HL-60 (cell line): ENCODE results near the gene NPHP4.

Experiments
- DNase-seq, 2 experiments: peaks; one replicate each; pipeline ENCODE4 v3.0.0-alpha.2; 2010 to 2020; ENCODE audit warnings: low read depth in 1 of 2, low spot score in 1 of 2
- H3K27ac ChIP-seq: fragments of 250-450 bp; sonication (Bioruptor Pico); replicated peaks from 2 replicates; pipeline ENCODE4 v1.5.1; 2020; ENCODE audit warnings: mild to moderate bottlenecking, moderate library complexity
- H3K27me3 ChIP-seq: fragments of 250-450 bp; sonication (Bioruptor Pico); 2 replicates; pipeline ENCODE4 v1.5.1; 2021; ENCODE audit warnings: mild to moderate bottlenecking, moderate library complexity; ENCODE audit not compliant: insufficient read depth, poor library complexity, severe bottlenecking
- H3K4me3 ChIP-seq: replicated peaks from 2 replicates; pipeline ENCODE4 v1.5.1; 2011; ENCODE audit warnings: mild to moderate bottlenecking, control low read depth, low read length; ENCODE audit not compliant: insufficient read depth
- GABPA ChIP-seq: IDR thresholded peaks from 2 replicates; pipeline ENCODE4 v1.6.1; 2012; ENCODE audit warnings: low read depth
- POLR2AphosphoS5 ChIP-seq: IDR thresholded peaks from 2 replicates; pipeline ENCODE4 v1.6.1; 2012; ENCODE audit warnings: low read depth
- SPI1 ChIP-seq: IDR thresholded peaks from 2 replicates; pipeline ENCODE4 v1.6.1; 2012; ENCODE audit warnings: low read depth, mild to moderate bottlenecking, borderline replicate concordance
- TF ChIP-seq, protein P1 (sequence below): IDR thresholded peaks from 2 replicates; pipeline ENCODE4 v1.6.1; 2012; ENCODE audit warnings: low read depth; ENCODE audit not compliant: insufficient replicate concordance
- TF ChIP-seq, protein P2 (sequence below): IDR thresholded peaks from one replicate; pipeline ENCODE4 v1.5.1; 2011; ENCODE audit warnings: low read length, control low read depth, inconsistent platforms; ENCODE audit not compliant: insufficient read depth

Gene NPHP4

DNA sequence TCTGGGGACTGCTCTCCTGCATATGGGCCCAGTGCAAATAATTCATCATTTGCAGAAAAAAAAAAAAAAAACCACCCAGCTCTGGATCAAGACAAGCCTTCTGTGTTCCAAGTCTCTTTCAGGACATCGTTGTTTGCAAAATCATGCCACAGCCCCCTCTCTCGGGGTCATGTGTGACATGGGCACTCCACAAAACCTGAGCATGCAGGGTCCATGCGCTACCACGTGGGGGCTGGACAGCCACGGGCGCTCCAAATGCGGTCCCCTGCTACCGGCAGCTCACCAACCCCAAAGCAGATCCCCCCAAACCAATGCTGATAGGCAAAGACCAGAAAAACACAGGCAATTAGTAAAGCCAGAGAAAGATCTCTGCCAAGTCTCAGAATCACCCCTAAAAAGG is 17.6 kb downstream of the NPHP4 start:
- peak in 1 of 2 experiments; percentile 14 for DNase-seq
- H3K4me3 ChIP-seq = no peak overlapping the region
- TF ChIP-seq, protein P1, sequence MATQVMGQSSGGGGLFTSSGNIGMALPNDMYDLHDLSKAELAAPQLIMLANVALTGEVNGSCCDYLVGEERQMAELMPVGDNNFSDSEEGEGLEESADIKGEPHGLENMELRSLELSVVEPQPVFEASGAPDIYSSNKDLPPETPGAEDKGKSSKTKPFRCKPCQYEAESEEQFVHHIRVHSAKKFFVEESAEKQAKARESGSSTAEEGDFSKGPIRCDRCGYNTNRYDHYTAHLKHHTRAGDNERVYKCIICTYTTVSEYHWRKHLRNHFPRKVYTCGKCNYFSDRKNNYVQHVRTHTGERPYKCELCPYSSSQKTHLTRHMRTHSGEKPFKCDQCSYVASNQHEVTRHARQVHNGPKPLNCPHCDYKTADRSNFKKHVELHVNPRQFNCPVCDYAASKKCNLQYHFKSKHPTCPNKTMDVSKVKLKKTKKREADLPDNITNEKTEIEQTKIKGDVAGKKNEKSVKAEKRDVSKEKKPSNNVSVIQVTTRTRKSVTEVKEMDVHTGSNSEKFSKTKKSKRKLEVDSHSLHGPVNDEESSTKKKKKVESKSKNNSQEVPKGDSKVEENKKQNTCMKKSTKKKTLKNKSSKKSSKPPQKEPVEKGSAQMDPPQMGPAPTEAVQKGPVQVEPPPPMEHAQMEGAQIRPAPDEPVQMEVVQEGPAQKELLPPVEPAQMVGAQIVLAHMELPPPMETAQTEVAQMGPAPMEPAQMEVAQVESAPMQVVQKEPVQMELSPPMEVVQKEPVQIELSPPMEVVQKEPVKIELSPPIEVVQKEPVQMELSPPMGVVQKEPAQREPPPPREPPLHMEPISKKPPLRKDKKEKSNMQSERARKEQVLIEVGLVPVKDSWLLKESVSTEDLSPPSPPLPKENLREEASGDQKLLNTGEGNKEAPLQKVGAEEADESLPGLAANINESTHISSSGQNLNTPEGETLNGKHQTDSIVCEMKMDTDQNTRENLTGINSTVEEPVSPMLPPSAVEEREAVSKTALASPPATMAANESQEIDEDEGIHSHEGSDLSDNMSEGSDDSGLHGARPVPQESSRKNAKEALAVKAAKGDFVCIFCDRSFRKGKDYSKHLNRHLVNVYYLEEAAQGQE = peak; percentile 7
- TF ChIP-seq POLR2AphosphoS5 = no peak
- peak overlapping the region; percentile 93 for H3K27ac ChIP-seq
- H3K27me3 ChIP-seq = no peaks in the 10 kb centered on the region

DNA sequence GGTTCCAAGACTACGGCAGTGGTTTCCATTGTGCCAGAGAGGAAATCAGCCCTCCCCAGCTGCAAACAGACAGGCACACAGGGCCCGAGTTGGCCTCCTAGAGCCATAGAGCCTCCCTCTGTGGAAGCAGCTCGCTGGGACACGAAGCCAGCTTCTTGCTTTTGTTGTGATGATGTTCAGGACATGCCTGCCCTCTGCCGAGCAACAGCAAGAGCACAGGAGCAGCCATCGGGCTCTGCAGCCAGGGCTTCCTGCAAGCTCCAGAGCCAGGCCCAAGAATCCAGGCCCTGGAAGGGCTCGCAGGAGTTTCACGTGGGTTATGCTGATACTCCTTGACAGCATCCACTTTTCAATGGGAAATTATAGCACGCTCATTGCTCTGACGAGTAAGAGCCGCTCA is 18.5 kb downstream of the NPHP4 start:
- H3K27ac ChIP-seq = no peak overlapping the region
- no peak for DNase-seq
- H3K27me3 ChIP-seq = no peaks in the 10 kb centered on the region
- no peak overlapping the region for H3K4me3 ChIP-seq
- TF ChIP-seq, protein P2, sequence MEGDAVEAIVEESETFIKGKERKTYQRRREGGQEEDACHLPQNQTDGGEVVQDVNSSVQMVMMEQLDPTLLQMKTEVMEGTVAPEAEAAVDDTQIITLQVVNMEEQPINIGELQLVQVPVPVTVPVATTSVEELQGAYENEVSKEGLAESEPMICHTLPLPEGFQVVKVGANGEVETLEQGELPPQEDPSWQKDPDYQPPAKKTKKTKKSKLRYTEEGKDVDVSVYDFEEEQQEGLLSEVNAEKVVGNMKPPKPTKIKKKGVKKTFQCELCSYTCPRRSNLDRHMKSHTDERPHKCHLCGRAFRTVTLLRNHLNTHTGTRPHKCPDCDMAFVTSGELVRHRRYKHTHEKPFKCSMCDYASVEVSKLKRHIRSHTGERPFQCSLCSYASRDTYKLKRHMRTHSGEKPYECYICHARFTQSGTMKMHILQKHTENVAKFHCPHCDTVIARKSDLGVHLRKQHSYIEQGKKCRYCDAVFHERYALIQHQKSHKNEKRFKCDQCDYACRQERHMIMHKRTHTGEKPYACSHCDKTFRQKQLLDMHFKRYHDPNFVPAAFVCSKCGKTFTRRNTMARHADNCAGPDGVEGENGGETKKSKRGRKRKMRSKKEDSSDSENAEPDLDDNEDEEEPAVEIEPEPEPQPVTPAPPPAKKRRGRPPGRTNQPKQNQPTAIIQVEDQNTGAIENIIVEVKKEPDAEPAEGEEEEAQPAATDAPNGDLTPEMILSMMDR = no peak
- TF ChIP-seq POLR2AphosphoS5 (no peak), SPI1 (no peak), GABPA (no peak)
- TF ChIP-seq, protein P1 = no peak

DNA sequence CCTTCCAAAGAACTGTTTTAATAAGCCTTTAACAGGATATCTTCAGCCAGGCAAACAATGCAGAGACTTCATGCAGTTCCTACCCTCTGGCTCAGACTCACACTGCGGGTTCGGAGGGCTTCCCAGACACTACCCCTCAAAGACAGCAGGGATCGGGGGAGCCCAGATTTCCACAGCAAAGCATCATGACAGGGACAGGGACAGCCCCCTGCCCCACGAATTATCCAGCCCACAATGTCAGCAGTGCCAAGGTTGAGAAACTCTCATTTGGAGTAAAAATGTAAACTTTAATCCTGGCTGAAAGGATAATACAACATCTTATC is 20.1 kb downstream of the NPHP4 start:
- H3K27ac ChIP-seq = no peak overlapping the region
- H3K27me3 ChIP-seq = no peaks in the 10 kb centered on the region
- TF ChIP-seq, protein P1 = no peak
- TF ChIP-seq, protein P2 = no peak
- TF ChIP-seq POLR2AphosphoS5 (no peak), SPI1 (no peak), GABPA (no peak)
- H3K4me3 ChIP-seq = no peak overlapping the region
- DNase-seq = no peak
